GM23338 (cell line): ENCODE data around the gene MXRA7. TPM values are rescaled to one million over a fixed set of nuclear protein-coding genes. Genes with fewer than 3 reads are reported as not detected.
"Not testable (repeated sequence)": the region's sequence is repeated elsewhere in the genome, so short reads cannot be mapped to it uniquely, and the experiment has no call there.

ENCODE experiments used
- ATAC-seq: fragments of 200-7000 bp; cut with Tn5 transposase; 3 replicates; pipeline ENCODE4 v1.9.1; 2020
- DNase-seq: peaks from one replicate; pipeline ENCODE4 v3.0.0-alpha.2; 2015; ENCODE audit warnings: low spot score
- H2AFZ ChIP-seq: fragments of 200-600 bp; sonication (generic); 2 replicates; pipeline ENCODE4 v1.8.0; 2016; ENCODE audit warnings: antibody characterized with exemption, mild to moderate bottlenecking, moderate library complexity
- H3F3A ChIP-seq: fragments of 200-600 bp; sonication (generic); replicated peaks from 2 replicates; pipeline ENCODE4 v1.8.0; 2017; ENCODE audit warnings: antibody characterized with exemption, mixed run types, low read depth
- H3K27ac ChIP-seq: fragments of 200-600 bp; sonication (generic); 2 replicates; pipeline ENCODE4 v1.6.1; 2016; ENCODE audit warnings: low read depth
- H3K27me3 ChIP-seq: fragments of 200-600 bp; sonication (generic); 2 replicates; pipeline ENCODE4 v1.8.0; 2016; ENCODE audit warnings: mild to moderate bottlenecking, mixed run types, moderate library complexity; ENCODE audit not compliant: insufficient read depth
- H3K36me3 ChIP-seq: fragments of 200-600 bp; sonication (generic); 2 replicates; pipeline ENCODE4 v1.8.0; 2016; ENCODE audit warnings: mild to moderate bottlenecking; ENCODE audit not compliant: insufficient read depth
- H3K4me1 ChIP-seq: fragments of 200-600 bp; sonication (generic); 2 replicates; pipeline ENCODE4 v1.8.0; 2016; ENCODE audit warnings: mild to moderate bottlenecking, moderate library complexity; ENCODE audit not compliant: insufficient read depth
- H3K4me2 ChIP-seq: fragments of 200-600 bp; sonication (generic); 2 replicates; pipeline ENCODE4 v1.7.1; 2017; ENCODE audit warnings: mixed run types
- H3K4me3 ChIP-seq: fragments of 200-600 bp; sonication (generic); 2 replicates; pipeline ENCODE4 v1.6.1; 2016; ENCODE audit warnings: mixed run types
- H3K79me2 ChIP-seq: fragments of 200-600 bp; sonication (generic); replicated peaks from 2 replicates; pipeline ENCODE4 v1.8.0; 2017; ENCODE audit warnings: mild to moderate bottlenecking; ENCODE audit not compliant: insufficient read depth
- H3K9me2 ChIP-seq: fragments of 200-600 bp; sonication (generic); 2 replicates; pipeline ENCODE4 v1.8.0; 2017; ENCODE audit not compliant: insufficient read depth
- H4K20me1 ChIP-seq: fragments of 200-600 bp; sonication (generic); replicated peaks from 2 replicates; pipeline ENCODE4 v1.8.0; 2017; ENCODE audit warnings: mild to moderate bottlenecking; ENCODE audit not compliant: insufficient read depth
- H3K27ac Mint-ChIP-seq: 2 replicates; pipeline ENCODE4 v1.8.0; 2020; ENCODE audit warnings: inconsistent platforms, mild to moderate bottlenecking, moderate library complexity, mixed read lengths
- H3K27me3 Mint-ChIP-seq: 3 replicates; pipeline ENCODE4 v1.8.0; 2022; ENCODE audit warnings: low read depth, mild to moderate bottlenecking, moderate library complexity, mixed read lengths, inconsistent platforms; ENCODE audit not compliant: insufficient read depth, poor library complexity
- H3K36me3 Mint-ChIP-seq: 3 replicates; pipeline ENCODE4 v1.8.0; 2021; ENCODE audit warnings: low read depth, mild to moderate bottlenecking, inconsistent platforms, moderate library complexity, mixed read lengths
- H3K4me1 Mint-ChIP-seq: 3 replicates; pipeline ENCODE4 v1.8.0; 2020; ENCODE audit warnings: mild to moderate bottlenecking, inconsistent platforms, mixed read lengths
- H3K4me3 Mint-ChIP-seq: 3 replicates; pipeline ENCODE4 v1.8.0; 2021; ENCODE audit warnings: moderate library complexity, mild to moderate bottlenecking, inconsistent platforms, mixed read lengths
- H3K9me3 Mint-ChIP-seq: 3 replicates; pipeline ENCODE4 v1.8.0; 2020; ENCODE audit warnings: moderate library complexity, mild to moderate bottlenecking, inconsistent platforms, mixed read lengths
- CREB1 ChIP-seq: fragments of 250-450 bp; sonication (Bioruptor Pico); IDR thresholded peaks from 2 replicates; pipeline ENCODE4 v1.5.0; 2020; ENCODE audit warnings: low read depth, mild to moderate bottlenecking, moderate library complexity
- EZH2 ChIP-seq: fragments of 200-600 bp; sonication (generic); IDR thresholded peaks from one replicate; pipeline ENCODE4 v1.8.0; 2017; ENCODE audit warnings: antibody characterized with exemption, mild to moderate bottlenecking, low read depth; ENCODE audit not compliant: unreplicated experiment
- EZH2phosphoT487 ChIP-seq: fragments of 200-600 bp; sonication (generic); IDR thresholded peaks from one replicate; pipeline ENCODE4 v1.8.1; 2018; ENCODE audit warnings: antibody characterized with exemption; ENCODE audit not compliant: unreplicated experiment
- JUNB ChIP-seq: IDR thresholded peaks from one replicate; pipeline ENCODE4 v1.6.1; 2016; ENCODE audit warnings: antibody characterized with exemption; ENCODE audit not compliant: unreplicated experiment
- NANOG ChIP-seq: IDR thresholded peaks from 2 replicates; pipeline ENCODE4 v1.6.1; 2016; ENCODE audit warnings: antibody characterized with exemption, borderline replicate concordance
- POLR2AphosphoS5 ChIP-seq: IDR thresholded peaks from 2 replicates; pipeline ENCODE4 v1.6.1; 2016; ENCODE audit warnings: antibody characterized with exemption, low read depth
- STAT1 ChIP-seq: IDR thresholded peaks from one replicate; pipeline ENCODE4 v1.6.1; 2016; ENCODE audit warnings: antibody characterized with exemption; ENCODE audit not compliant: unreplicated experiment
- ZNF114 ChIP-seq: fragments of 250-450 bp; sonication (Bioruptor Pico); IDR thresholded peaks from 2 replicates; pipeline ENCODE4 v1.5.0; 2020; ENCODE audit warnings: mild to moderate bottlenecking, moderate library complexity
- polyA plus RNA-seq: library from polyadenylated mRNA; unstranded; fragments of >200 nt; fragmentation: Nextera tagmentation; extraction: Ambion mirVana; gene quantifications from 2 replicates; pipeline ENCODE4 v1.2.1, GENCODE V29; 2016
- total RNA-seq: library from RNA; depleted of rRNA; stranded (reverse); fragments of >200 nt; shearing (Covaris generic); gene quantifications from 2 replicates; pipeline ENCODE4 v1.2.3, GENCODE V29; 2014
- TF ChIP-seq, protein P1 (sequence below): IDR thresholded peaks from one replicate; pipeline ENCODE4 v1.6.1; 2018; ENCODE audit warnings: antibody characterized with exemption; ENCODE audit not compliant: unreplicated experiment
- TF ChIP-seq, protein P2 (sequence below): fragments of 250-450 bp; sonication (Bioruptor Pico); IDR thresholded peaks from 2 replicates; pipeline ENCODE4 v1.5.0; 2020; ENCODE audit warnings: mild to moderate bottlenecking, moderate library complexity
- TF ChIP-seq, protein P3 (sequence below): IDR thresholded peaks from 2 replicates; pipeline ENCODE4 v1.6.1; 2016; ENCODE audit warnings: antibody characterized with exemption

Gene MXRA7
- total and polyA plus RNA-seq, 2 experiments from 2014 or later = 12.1 to 46.6 TPM

DNA sequence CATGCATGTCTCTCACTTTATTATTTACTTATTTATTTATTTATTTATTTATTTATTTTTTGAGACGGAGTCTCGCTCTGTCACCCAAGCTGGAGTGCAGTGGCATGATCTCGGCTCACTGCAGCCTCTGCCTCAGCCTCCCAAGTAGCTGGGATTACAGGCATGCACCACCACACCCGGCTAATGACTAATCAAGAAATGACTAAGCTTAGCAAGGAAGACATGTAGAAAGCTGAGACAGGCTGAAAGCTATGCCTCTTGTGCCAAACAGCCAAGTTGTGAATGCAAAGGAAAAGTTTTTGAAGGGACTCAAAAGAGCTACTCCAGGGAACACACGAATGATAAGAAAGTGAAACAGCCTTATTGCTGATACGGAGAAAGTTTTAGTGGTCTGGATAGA lies 35.0 kb upstream of the MXRA7 start:
- H3K36me3 ChIP-seq, H3K4me2 ChIP-seq: not testable (repeated sequence)

DNA sequence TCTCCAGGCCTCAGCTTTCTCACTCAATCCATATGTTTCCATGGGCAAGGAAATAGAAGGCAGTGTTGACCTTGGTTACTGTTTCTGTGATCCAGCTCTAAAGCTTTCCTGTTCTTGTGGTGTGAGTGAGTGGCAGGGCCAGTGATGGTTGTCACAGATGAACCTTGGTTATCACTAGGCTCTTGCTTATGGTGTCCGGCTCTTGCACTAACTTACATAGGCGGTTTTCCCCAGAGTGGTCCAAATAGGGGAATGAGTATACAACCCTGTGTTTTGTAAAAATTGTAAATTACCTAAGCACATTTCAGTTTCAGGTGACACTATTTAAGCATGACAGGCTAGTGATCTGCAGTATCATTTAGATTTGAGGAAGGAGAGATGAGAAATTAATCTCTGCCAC lies 34.0 kb upstream of the MXRA7 start:
- Histone ChIP-seq H3K27me3 (no peaks in the 10 kb centered on the region), H3K4me3 (no peak overlapping the region), H3K27ac (no peak overlapping the region), H3K36me3 (0 out of 2 replicates have a peak, but pooled peaks cover 5% of the 10 kb centered on the region), H3K4me1 (no peaks in the 10 kb centered on the region), H4K20me1 (no peaks in the 10 kb centered on the region), H3K79me2 (0 out of 2 replicates have a peak, but pooled peaks cover under 1% of the 10 kb centered on the region), H3K4me2 (no peak overlapping the region), H3K9me2 (no peaks in the 10 kb centered on the region), H2AFZ (no peak overlapping the region), H3F3A (no peaks in the 10 kb centered on the region)
- ATAC-seq (no peak), DNase-seq (no peak)
- H3K9me3 Mint-ChIP-seq = no peaks in the 10 kb centered on the region
- H3K27me3 Mint-ChIP-seq = peaks cover 2% of the 10 kb centered on the region
- H3K27ac Mint-ChIP-seq = no peak overlapping the region
- H3K4me3 Mint-ChIP-seq = no peak overlapping the region
- no peaks in the 10 kb centered on the region for H3K4me1 Mint-ChIP-seq
- peaks cover 40% of the 10 kb centered on the region for H3K36me3 Mint-ChIP-seq
- TF ChIP-seq, protein P1, sequence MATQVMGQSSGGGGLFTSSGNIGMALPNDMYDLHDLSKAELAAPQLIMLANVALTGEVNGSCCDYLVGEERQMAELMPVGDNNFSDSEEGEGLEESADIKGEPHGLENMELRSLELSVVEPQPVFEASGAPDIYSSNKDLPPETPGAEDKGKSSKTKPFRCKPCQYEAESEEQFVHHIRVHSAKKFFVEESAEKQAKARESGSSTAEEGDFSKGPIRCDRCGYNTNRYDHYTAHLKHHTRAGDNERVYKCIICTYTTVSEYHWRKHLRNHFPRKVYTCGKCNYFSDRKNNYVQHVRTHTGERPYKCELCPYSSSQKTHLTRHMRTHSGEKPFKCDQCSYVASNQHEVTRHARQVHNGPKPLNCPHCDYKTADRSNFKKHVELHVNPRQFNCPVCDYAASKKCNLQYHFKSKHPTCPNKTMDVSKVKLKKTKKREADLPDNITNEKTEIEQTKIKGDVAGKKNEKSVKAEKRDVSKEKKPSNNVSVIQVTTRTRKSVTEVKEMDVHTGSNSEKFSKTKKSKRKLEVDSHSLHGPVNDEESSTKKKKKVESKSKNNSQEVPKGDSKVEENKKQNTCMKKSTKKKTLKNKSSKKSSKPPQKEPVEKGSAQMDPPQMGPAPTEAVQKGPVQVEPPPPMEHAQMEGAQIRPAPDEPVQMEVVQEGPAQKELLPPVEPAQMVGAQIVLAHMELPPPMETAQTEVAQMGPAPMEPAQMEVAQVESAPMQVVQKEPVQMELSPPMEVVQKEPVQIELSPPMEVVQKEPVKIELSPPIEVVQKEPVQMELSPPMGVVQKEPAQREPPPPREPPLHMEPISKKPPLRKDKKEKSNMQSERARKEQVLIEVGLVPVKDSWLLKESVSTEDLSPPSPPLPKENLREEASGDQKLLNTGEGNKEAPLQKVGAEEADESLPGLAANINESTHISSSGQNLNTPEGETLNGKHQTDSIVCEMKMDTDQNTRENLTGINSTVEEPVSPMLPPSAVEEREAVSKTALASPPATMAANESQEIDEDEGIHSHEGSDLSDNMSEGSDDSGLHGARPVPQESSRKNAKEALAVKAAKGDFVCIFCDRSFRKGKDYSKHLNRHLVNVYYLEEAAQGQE = no peak
- TF ChIP-seq EZH2 = no peak
- no peak for TF ChIP-seq CREB1 (CRISPR knock-in tag)
- TF ChIP-seq STAT1 = no peak
- TF ChIP-seq, protein P2, sequence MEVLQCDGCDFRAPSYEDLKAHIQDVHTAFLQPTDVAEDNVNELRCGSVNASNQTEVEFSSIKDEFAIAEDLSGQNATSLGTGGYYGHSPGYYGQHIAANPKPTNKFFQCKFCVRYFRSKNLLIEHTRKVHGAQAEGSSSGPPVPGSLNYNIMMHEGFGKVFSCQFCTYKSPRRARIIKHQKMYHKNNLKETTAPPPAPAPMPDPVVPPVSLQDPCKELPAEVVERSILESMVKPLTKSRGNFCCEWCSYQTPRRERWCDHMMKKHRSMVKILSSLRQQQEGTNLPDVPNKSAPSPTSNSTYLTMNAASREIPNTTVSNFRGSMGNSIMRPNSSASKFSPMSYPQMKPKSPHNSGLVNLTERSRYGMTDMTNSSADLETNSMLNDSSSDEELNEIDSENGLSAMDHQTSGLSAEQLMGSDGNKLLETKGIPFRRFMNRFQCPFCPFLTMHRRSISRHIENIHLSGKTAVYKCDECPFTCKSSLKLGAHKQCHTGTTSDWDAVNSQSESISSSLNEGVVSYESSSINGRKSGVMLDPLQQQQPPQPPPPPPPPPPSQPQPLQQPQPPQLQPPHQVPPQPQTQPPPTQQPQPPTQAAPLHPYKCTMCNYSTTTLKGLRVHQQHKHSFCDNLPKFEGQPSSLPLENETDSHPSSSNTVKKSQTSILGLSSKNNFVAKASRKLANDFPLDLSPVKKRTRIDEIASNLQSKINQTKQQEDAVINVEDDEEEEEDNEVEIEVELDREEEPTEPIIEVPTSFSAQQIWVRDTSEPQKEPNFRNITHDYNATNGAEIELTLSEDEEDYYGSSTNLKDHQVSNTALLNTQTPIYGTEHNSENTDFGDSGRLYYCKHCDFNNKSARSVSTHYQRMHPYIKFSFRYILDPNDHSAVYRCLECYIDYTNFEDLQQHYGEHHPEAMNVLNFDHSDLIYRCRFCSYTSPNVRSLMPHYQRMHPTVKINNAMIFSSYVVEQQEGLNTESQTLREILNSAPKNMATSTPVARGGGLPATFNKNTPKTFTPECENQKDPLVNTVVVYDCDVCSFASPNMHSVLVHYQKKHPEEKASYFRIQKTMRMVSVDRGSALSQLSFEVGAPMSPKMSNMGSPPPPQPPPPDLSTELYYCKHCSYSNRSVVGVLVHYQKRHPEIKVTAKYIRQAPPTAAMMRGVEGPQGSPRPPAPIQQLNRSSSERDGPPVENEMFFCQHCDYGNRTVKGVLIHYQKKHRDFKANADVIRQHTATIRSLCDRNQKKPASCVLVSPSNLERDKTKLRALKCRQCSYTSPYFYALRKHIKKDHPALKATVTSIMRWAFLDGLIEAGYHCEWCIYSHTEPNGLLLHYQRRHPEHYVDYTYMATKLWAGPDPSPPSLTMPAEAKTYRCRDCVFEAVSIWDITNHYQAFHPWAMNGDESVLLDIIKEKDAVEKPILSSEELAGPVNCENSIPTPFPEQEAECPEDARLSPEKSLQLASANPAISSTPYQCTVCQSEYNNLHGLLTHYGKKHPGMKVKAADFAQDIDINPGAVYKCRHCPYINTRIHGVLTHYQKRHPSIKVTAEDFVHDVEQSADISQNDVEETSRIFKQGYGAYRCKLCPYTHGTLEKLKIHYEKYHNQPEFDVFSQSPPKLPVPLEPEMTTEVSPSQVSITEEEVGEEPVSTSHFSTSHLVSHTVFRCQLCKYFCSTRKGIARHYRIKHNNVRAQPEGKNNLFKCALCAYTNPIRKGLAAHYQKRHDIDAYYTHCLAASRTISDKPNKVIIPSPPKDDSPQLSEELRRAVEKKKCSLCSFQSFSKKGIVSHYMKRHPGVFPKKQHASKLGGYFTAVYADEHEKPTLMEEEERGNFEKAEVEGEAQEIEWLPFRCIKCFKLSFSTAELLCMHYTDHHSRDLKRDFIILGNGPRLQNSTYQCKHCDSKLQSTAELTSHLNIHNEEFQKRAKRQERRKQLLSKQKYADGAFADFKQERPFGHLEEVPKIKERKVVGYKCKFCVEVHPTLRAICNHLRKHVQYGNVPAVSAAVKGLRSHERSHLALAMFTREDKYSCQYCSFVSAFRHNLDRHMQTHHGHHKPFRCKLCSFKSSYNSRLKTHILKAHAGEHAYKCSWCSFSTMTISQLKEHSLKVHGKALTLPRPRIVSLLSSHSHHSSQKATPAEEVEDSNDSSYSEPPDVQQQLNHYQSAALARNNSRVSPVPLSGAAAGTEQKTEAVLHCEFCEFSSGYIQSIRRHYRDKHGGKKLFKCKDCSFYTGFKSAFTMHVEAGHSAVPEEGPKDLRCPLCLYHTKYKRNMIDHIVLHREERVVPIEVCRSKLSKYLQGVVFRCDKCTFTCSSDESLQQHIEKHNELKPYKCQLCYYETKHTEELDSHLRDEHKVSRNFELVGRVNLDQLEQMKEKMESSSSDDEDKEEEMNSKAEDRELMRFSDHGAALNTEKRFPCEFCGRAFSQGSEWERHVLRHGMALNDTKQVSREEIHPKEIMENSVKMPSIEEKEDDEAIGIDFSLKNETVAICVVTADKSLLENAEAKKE (CRISPR knock-in tag) = no peak
- TF ChIP-seq ZNF114 (CRISPR knock-in tag) = no peak
- TF ChIP-seq EZH2phosphoT487 = no peak
- no peak for TF ChIP-seq POLR2AphosphoS5
- TF ChIP-seq NANOG = no peak
- TF ChIP-seq, protein P3, sequence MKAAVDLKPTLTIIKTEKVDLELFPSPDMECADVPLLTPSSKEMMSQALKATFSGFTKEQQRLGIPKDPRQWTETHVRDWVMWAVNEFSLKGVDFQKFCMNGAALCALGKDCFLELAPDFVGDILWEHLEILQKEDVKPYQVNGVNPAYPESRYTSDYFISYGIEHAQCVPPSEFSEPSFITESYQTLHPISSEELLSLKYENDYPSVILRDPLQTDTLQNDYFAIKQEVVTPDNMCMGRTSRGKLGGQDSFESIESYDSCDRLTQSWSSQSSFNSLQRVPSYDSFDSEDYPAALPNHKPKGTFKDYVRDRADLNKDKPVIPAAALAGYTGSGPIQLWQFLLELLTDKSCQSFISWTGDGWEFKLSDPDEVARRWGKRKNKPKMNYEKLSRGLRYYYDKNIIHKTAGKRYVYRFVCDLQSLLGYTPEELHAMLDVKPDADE = no peak
- TF ChIP-seq JUNB = no peak

More for the DNA sequence above, 35.0 kb upstream of the MXRA7 start:
- H3K27me3 ChIP-seq, H3F3A ChIP-seq, ATAC-seq, H3K9me2 ChIP-seq, DNase-seq, H3K9me3 Mint-ChIP-seq, H3K4me3 ChIP-seq, H3K4me1 ChIP-seq, H3K27ac ChIP-seq, H3K79me2 ChIP-seq, H3K27me3 Mint-ChIP-seq, H2AFZ ChIP-seq, H3K27ac Mint-ChIP-seq, H3K4me3 Mint-ChIP-seq, H3K4me1 Mint-ChIP-seq, H4K20me1 ChIP-seq: not testable (repeated sequence)
- H3K36me3 Mint-ChIP-seq = peaks cover 43% of the 10 kb centered on the region
